HEK293 (cell line): ENCODE results near the gene PRPF6.

Experiments
- CTCF ChIA-PET: fragments of 350-600 bp; formaldehyde crosslinking; extraction: SDS; loops from one replicate; lab custom pipeline; 2021; ENCODE audit warnings: antibody characterized with exemption; lab: Yijun Ruan, JAX
- POLR2A ChIA-PET: fragments of 300-600 bp; formaldehyde crosslinking; extraction: SDS; loops from one replicate; lab custom pipeline; 2020; ENCODE audit warnings: antibody characterized with exemption, inconsistent platforms; lab: Yijun Ruan, JAX
- H3K27ac ChIP-seq: fragments of 200-500 bp; sonication (Bioruptor generic); 2 replicates; pipeline ENCODE4 v1.5.1; 2014; ENCODE audit warnings: low read depth, low read length, control low read depth, inconsistent platforms; ENCODE audit errors: extremely low read depth
- H3K36me3 ChIP-seq, 2 experiments: fragments of 200-500 bp in 1 of 2; sonication (Bioruptor generic) in 1 of 2; 1 replicate in 1 of 2; 2 replicates in 1 of 2; pipeline ENCODE4 v1.5.1; 2014 to 2017; ENCODE audit warnings: inconsistent platforms in 2 of 2, low read length in 2 of 2; ENCODE audit not compliant: control insufficient read depth in 2 of 2, insufficient read depth in 1 of 2
- H3K4me1 ChIP-seq: fragments of 200-500 bp; sonication (Bioruptor generic); 2 replicates; pipeline ENCODE4 v1.5.1; 2014; ENCODE audit warnings: mild to moderate bottlenecking, low read length, inconsistent platforms; ENCODE audit not compliant: control insufficient read depth, insufficient read depth
- H3K4me3 ChIP-seq: 2 replicates; pipeline ENCODE4 v1.5.1; 2011; ENCODE audit warnings: low read depth, mild to moderate bottlenecking, control low read depth, low read length, moderate library complexity
- H3K9me3 ChIP-seq: fragments of 200-500 bp; sonication (Bioruptor generic); 2 replicates; pipeline ENCODE4 v1.5.1; 2014; ENCODE audit warnings: low read depth, low read length, inconsistent platforms; ENCODE audit not compliant: control insufficient read depth, insufficient read depth
- KLF1 ChIP-seq: fragments of 450-650 bp; formaldehyde crosslinking; IDR thresholded peaks from 2 replicates; pipeline ENCODE4 v1.5.1; 2016; ENCODE audit warnings: missing biosample characterization, missing genetic modification characterization
- PRDM1 ChIP-seq: fragments of 450-650 bp; formaldehyde crosslinking; IDR thresholded peaks from 2 replicates; pipeline ENCODE4; 2016; ENCODE audit warnings: missing biosample characterization, missing genetic modification characterization
- REPIN1 ChIP-seq: fragments of 450-650 bp; formaldehyde crosslinking; IDR thresholded peaks from 2 replicates; pipeline ENCODE4 v1.5.1; 2017; ENCODE audit warnings: missing biosample characterization, missing genetic modification characterization, low read depth
- ZBTB17 ChIP-seq: fragments of 450-650 bp; formaldehyde crosslinking; IDR thresholded peaks from 2 replicates; pipeline ENCODE4 v1.5.1; 2016; ENCODE audit warnings: missing biosample characterization, missing genetic modification characterization
- ZBTB49 ChIP-seq: fragments of 450-650 bp; formaldehyde crosslinking; IDR thresholded peaks from 2 replicates; pipeline ENCODE4 v1.5.1; 2016; ENCODE audit warnings: missing biosample characterization, missing genetic modification characterization, low read depth
- ZBTB7A ChIP-seq: fragments of 450-650 bp; formaldehyde crosslinking; IDR thresholded peaks from 2 replicates; pipeline ENCODE4 v1.5.1; 2016; ENCODE audit warnings: low read depth, missing biosample characterization, missing genetic modification characterization
- ZFP69B ChIP-seq: fragments of 450-650 bp; formaldehyde crosslinking; IDR thresholded peaks from 2 replicates; pipeline ENCODE4 v1.5.1; 2016; ENCODE audit warnings: missing biosample characterization, missing genetic modification characterization
- ZIC2 ChIP-seq: fragments of 450-650 bp; formaldehyde crosslinking; IDR thresholded peaks from 2 replicates; pipeline ENCODE4 v1.5.1; 2016; ENCODE audit warnings: missing biosample characterization, missing genetic modification characterization
- ZNF169 ChIP-seq: fragments of 450-650 bp; formaldehyde crosslinking; IDR thresholded peaks from 2 replicates; pipeline ENCODE4 v1.5.1; 2016; ENCODE audit warnings: missing biosample characterization, missing genetic modification characterization
- ZNF211 ChIP-seq: fragments of 450-650 bp; formaldehyde crosslinking; IDR thresholded peaks from 2 replicates; pipeline ENCODE4 v1.5.1; 2016; ENCODE audit warnings: low read depth, missing biosample characterization, missing genetic modification characterization
- ZNF366 ChIP-seq: fragments of 450-650 bp; formaldehyde crosslinking; conservative IDR thresholded peaks from 2 replicates; pipeline ENCODE4 v1.5.1; 2016; ENCODE audit warnings: missing biosample characterization, missing genetic modification characterization
- ZNF544 ChIP-seq: fragments of 450-650 bp; formaldehyde crosslinking; IDR thresholded peaks from 2 replicates; pipeline ENCODE4 v1.5.0; 2017; ENCODE audit warnings: missing biosample characterization, missing genetic modification characterization
- ZNF561 ChIP-seq: fragments of 450-650 bp; IDR thresholded peaks from 2 replicates; pipeline ENCODE4 v1.5.1; 2018; ENCODE audit warnings: missing biosample characterization, missing genetic modification characterization, borderline replicate concordance
- ZNF610 ChIP-seq: fragments of 450-650 bp; formaldehyde crosslinking; IDR thresholded peaks from 2 replicates; pipeline ENCODE4 v1.5.1; 2016; ENCODE audit warnings: missing biosample characterization, missing genetic modification characterization, borderline replicate concordance
- ZNF621 ChIP-seq: fragments of 450-650 bp; formaldehyde crosslinking; IDR thresholded peaks from 2 replicates; pipeline ENCODE4 v1.5.1; 2017; ENCODE audit warnings: missing biosample characterization, missing genetic modification characterization
- ZNF677 ChIP-seq: fragments of 450-650 bp; IDR thresholded peaks from 2 replicates; pipeline ENCODE4 v1.5.0; 2018; ENCODE audit warnings: missing biosample characterization, mild to moderate bottlenecking, missing genetic modification characterization, moderate library complexity
- ZNF76 ChIP-seq: fragments of 450-650 bp; formaldehyde crosslinking; IDR thresholded peaks from 2 replicates; pipeline ENCODE4; 2016; ENCODE audit warnings: low read depth, missing biosample characterization, missing genetic modification characterization, borderline replicate concordance
- TF ChIP-seq, protein P1 (sequence below): fragments of 450-650 bp; formaldehyde crosslinking; IDR thresholded peaks from 2 replicates; pipeline ENCODE4 v1.5.1; 2016; ENCODE audit warnings: missing biosample characterization, missing genetic modification characterization
- TF ChIP-seq, protein P2 (sequence below): fragments of 450-650 bp; formaldehyde crosslinking; conservative IDR thresholded peaks from 2 replicates; pipeline ENCODE4 v1.5.1; 2016; ENCODE audit warnings: low read depth, missing biosample characterization, missing genetic modification characterization
- TF ChIP-seq, protein P3 (sequence below): fragments of 450-650 bp; formaldehyde crosslinking; IDR thresholded peaks from 2 replicates; pipeline ENCODE4 v1.5.1; 2016; ENCODE audit warnings: missing biosample characterization, missing genetic modification characterization
- TF ChIP-seq, protein P4 (sequence below): fragments of 450-650 bp; formaldehyde crosslinking; IDR thresholded peaks from 2 replicates; pipeline ENCODE4 v1.5.1; 2016; ENCODE audit warnings: missing biosample characterization, missing genetic modification characterization

PRPF6 gene

GRCh38 chr20:63980806-63981728, at the start of gene PRPF6:
Gene PRPF6 (plus strand): TSS chr20:63981132. CDS start chr20:63981246, 114 bp downstream.
- Histone ChIP-seq H3K9me3 (no peaks in the 10 kb centered on the region), H3K4me1 (peaks cover 13% of the 10 kb centered on the region), H3K27ac (peak within 1 kb of the TSS; percentile 78), H3K36me3 (peaks cover 14 to 35% of the 10 kb centered on the region in 2 experiments; a peak in 2 of 3 replicates), H3K4me3 (peak within 1 kb of the TSS; percentile 95)
- CTCF ChIA-PET: interaction anchor here (0.6 to 3.8 kb wide), 23 partner anchors 10 to 484 kb away, joined by 3 to 18 read pairs (median 4); partner anchors contain the start of genes C20orf204, PTK6 and TPD52L2
- POLR2A ChIA-PET: interaction anchor here (0.6 to 2.0 kb wide), 14 partner anchors 20 to 323 kb away, joined by 3 to 21 read pairs (median 4); partner anchors contain the start of genes ARFRP1, RTEL1, TCEA2 and TPD52L2
- no peak for TF ChIP-seq ZNF544 (tag by site-specific recombination)
- TF ChIP-seq, protein P1, sequence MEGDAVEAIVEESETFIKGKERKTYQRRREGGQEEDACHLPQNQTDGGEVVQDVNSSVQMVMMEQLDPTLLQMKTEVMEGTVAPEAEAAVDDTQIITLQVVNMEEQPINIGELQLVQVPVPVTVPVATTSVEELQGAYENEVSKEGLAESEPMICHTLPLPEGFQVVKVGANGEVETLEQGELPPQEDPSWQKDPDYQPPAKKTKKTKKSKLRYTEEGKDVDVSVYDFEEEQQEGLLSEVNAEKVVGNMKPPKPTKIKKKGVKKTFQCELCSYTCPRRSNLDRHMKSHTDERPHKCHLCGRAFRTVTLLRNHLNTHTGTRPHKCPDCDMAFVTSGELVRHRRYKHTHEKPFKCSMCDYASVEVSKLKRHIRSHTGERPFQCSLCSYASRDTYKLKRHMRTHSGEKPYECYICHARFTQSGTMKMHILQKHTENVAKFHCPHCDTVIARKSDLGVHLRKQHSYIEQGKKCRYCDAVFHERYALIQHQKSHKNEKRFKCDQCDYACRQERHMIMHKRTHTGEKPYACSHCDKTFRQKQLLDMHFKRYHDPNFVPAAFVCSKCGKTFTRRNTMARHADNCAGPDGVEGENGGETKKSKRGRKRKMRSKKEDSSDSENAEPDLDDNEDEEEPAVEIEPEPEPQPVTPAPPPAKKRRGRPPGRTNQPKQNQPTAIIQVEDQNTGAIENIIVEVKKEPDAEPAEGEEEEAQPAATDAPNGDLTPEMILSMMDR (tag by site-specific recombination): peak; percentile 100
- no peak for TF ChIP-seq PRDM1 (tag by site-specific recombination)
- TF ChIP-seq REPIN1 (tag by site-specific recombination): no peak
- TF ChIP-seq, protein P2, sequence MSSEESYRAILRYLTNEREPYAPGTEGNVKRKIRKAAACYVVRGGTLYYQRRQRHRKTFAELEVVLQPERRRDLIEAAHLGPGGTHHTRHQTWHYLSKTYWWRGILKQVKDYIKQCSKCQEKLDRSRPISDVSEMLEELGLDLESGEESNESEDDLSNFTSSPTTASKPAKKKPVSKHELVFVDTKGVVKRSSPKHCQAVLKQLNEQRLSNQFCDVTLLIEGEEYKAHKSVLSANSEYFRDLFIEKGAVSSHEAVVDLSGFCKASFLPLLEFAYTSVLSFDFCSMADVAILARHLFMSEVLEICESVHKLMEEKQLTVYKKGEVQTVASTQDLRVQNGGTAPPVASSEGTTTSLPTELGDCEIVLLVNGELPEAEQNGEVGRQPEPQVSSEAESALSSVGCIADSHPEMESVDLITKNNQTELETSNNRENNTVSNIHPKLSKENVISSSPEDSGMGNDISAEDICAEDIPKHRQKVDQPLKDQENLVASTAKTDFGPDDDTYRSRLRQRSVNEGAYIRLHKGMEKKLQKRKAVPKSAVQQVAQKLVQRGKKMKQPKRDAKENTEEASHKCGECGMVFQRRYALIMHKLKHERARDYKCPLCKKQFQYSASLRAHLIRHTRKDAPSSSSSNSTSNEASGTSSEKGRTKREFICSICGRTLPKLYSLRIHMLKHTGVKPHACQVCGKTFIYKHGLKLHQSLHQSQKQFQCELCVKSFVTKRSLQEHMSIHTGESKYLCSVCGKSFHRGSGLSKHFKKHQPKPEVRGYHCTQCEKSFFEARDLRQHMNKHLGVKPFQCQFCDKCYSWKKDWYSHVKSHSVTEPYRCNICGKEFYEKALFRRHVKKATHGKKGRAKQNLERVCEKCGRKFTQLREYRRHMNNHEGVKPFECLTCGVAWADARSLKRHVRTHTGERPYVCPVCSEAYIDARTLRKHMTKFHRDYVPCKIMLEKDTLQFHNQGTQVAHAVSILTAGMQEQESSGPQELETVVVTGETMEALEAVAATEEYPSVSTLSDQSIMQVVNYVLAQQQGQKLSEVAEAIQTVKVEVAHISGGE (tag by site-specific recombination): peak; percentile 96
- TF ChIP-seq, protein P3, sequence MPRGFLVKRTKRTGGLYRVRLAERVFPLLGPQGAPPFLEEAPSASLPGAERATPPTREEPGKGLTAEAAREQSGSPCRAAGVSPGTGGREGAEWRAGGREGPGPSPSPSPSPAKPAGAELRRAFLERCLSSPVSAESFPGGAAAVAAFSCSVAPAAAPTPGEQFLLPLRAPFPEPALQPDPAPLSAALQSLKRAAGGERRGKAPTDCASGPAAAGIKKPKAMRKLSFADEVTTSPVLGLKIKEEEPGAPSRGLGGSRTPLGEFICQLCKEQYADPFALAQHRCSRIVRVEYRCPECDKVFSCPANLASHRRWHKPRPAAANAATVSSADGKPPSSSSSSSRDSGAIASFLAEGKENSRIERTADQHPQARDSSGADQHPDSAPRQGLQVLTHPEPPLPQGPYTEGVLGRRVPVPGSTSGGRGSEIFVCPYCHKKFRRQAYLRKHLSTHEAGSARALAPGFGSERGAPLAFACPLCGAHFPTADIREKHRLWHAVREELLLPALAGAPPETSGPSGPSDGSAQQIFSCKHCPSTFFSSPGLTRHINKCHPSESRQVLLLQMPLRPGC (tag by site-specific recombination): peak; percentile 52; the same call in 1 of the 2 replicates
- 0 out of 2 replicates have a peak, but pooled peaks have one; percentile 44 for TF ChIP-seq ZNF610 (tag by site-specific recombination)
- peak; percentile 87 for TF ChIP-seq ZBTB17 (tag by site-specific recombination)
- TF ChIP-seq ZNF561: peak; percentile 89
- peak; percentile 45; the same call in 1 of the 2 replicates for TF ChIP-seq ZFP69B (tag by site-specific recombination)
- peak; percentile 73; the same call in 1 of the 2 replicates for TF ChIP-seq ZNF76 (tag by site-specific recombination)
- no peak for TF ChIP-seq ZBTB49
- peak; percentile 74; the same call in 1 of the 2 replicates for TF ChIP-seq ZBTB7A (tag by site-specific recombination)
- TF ChIP-seq, protein P4, sequence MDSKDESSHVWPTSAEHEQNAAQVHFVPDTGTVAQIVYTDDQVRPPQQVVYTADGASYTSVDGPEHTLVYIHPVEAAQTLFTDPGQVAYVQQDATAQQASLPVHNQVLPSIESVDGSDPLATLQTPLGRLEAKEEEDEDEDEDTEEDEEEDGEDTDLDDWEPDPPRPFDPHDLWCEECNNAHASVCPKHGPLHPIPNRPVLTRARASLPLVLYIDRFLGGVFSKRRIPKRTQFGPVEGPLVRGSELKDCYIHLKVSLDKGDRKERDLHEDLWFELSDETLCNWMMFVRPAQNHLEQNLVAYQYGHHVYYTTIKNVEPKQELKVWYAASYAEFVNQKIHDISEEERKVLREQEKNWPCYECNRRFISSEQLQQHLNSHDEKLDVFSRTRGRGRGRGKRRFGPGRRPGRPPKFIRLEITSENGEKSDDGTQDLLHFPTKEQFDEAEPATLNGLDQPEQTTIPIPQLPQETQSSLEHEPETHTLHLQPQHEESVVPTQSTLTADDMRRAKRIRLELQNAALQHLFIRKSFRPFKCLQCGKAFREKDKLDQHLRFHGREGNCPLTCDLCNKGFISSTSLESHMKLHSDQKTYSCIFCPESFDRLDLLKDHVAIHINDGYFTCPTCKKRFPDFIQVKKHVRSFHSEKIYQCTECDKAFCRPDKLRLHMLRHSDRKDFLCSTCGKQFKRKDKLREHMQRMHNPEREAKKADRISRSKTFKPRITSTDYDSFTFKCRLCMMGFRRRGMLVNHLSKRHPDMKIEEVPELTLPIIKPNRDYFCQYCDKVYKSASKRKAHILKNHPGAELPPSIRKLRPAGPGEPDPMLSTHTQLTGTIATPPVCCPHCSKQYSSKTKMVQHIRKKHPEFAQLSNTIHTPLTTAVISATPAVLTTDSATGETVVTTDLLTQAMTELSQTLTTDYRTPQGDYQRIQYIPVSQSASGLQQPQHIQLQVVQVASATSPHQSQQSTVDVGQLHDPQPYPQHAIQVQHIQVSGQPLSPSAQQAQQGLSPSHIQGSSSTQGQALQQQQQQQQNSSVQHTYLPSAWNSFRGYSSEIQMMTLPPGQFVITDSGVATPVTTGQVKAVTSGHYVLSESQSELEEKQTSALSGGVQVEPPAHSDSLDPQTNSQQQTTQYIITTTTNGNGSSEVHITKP (tag by site-specific recombination): peak; percentile 50; the same call in 1 of the 2 replicates
- TF ChIP-seq ZIC2 (tag by site-specific recombination): no peak
- TF ChIP-seq ZNF621 (tag by site-specific recombination): no peak
- peak; percentile 63; the same call in 1 of the 2 replicates for TF ChIP-seq ZNF366 (tag by site-specific recombination)
- TF ChIP-seq KLF1: peak; percentile 87
- TF ChIP-seq ZNF677 (tag by site-specific recombination): no peak
- no peak for TF ChIP-seq ZNF169 (tag by site-specific recombination)
- no peak for TF ChIP-seq ZNF211 (tag by site-specific recombination)
